Measurements from ENCODE around the gene SLCO4A1. TPM values are rescaled to one million over a fixed set of nuclear protein-coding genes. Genes with fewer than 3 reads are reported as not detected.

The SLCO4A1 gene
- total and polyA plus RNA-seq, 5 donors: 4.1 to 15.5 (median 5.9) TPM

GRCh38 chr20:62599216-62600110 is 42.8 kb upstream of the SLCO4A1 start:
- H3K9me3 ChIP-seq (ENCODE audit: control insufficient read depth, low read length): no peaks in the 10 kb centered on the region
- H3K4me1 ChIP-seq (ENCODE audit: control insufficient read depth, insufficient read depth, low read length): no peaks in the 10 kb centered on the region
- DNase-seq: peak in 2 of 3 donors; percentile 28 to 33
- intact Hi-C loops (cut with DNase I): no loop called here
- no peaks in the 10 kb centered on the region for H3K27me3 ChIP-seq (ENCODE audit: control insufficient read depth, insufficient read depth)
- 83% methylated on average over 34 of the region's 34 CpGs for WGBS
- no peak overlapping the region for H3K4me3 ChIP-seq (ENCODE audit: low read length)
- no peak overlapping the region for H3K27ac ChIP-seq (ENCODE audit: low read length)
- ATAC-seq: no peak

GRCh38 chr20:62601172-62601571 is 41.1 kb upstream of the SLCO4A1 start:
- no peaks in the 10 kb centered on the region for H3K9me3 ChIP-seq (ENCODE audit: control insufficient read depth, low read length)
- H3K4me3 ChIP-seq (ENCODE audit: low read length): no peak overlapping the region
- H3K4me1 ChIP-seq (ENCODE audit: control insufficient read depth, insufficient read depth, low read length): no peaks in the 10 kb centered on the region
- H3K27ac ChIP-seq (ENCODE audit: low read length): no peak overlapping the region
- no peaks in the 10 kb centered on the region for H3K27me3 ChIP-seq (ENCODE audit: control insufficient read depth, insufficient read depth)
- intact Hi-C loops (cut with DNase I): no loop called here
- WGBS: 79% methylated on average over 6 of the region's 6 CpGs
- no peak for ATAC-seq
- DNase-seq: no peak

GRCh38 chr20:62601714-62602113 is 40.6 kb upstream of the SLCO4A1 start:
- no peak for ATAC-seq
- Histone ChIP-seq H3K27me3 (ENCODE audit: control insufficient read depth, insufficient read depth) (no peaks in the 10 kb centered on the region), H3K9me3 (ENCODE audit: control insufficient read depth, low read length) (no peaks in the 10 kb centered on the region), H3K4me3 (ENCODE audit: low read length) (no peak overlapping the region), H3K4me1 (ENCODE audit: control insufficient read depth, insufficient read depth, low read length) (no peaks in the 10 kb centered on the region), H3K27ac (ENCODE audit: low read length) (no peak overlapping the region)
- intact Hi-C loops (cut with DNase I): no loop called here
- peak in 1 of 3 donors; percentile 2 for DNase-seq
- WGBS: 34% methylated on average over 3 of the region's 3 CpGs

DNA sequence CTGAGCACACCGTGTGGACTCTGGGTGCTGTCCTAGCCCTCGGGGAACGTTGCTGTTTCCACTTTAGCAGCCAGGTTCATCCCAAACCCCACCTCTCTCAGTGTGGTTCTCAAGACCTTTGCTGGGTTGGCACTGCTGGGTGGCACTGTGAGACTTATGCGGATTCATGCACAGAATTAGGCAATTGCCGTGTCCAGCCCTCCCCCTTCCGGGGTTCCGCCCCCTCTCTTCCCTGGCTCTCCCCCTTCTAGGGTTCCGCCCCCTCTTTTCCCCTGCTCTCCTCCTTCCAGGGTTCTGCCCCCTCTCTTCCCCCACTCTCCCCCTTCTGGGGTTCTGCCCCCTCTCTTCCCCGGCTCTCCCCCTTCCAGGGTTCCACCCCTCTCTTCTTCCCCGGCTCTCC is 39.8 kb upstream of the SLCO4A1 start:
- no peak overlapping the region for H3K4me3 ChIP-seq (ENCODE audit: low read length)
- DNase-seq: peak in 2 of 3 donors; percentile 67 to 74
- H3K27ac ChIP-seq (ENCODE audit: low read length): no peak overlapping the region
- WGBS: 67% methylated on average over 10 of the region's 10 CpGs
- ATAC-seq: peak in 1 of 2 donors; percentile 27
- no peaks in the 10 kb centered on the region for H3K9me3 ChIP-seq (ENCODE audit: control insufficient read depth, low read length)
- H3K4me1 ChIP-seq (ENCODE audit: control insufficient read depth, insufficient read depth, low read length): no peaks in the 10 kb centered on the region
- H3K27me3 ChIP-seq (ENCODE audit: control insufficient read depth, insufficient read depth): no peaks in the 10 kb centered on the region
- intact Hi-C loops (cut with DNase I): no loop called here

DNA sequence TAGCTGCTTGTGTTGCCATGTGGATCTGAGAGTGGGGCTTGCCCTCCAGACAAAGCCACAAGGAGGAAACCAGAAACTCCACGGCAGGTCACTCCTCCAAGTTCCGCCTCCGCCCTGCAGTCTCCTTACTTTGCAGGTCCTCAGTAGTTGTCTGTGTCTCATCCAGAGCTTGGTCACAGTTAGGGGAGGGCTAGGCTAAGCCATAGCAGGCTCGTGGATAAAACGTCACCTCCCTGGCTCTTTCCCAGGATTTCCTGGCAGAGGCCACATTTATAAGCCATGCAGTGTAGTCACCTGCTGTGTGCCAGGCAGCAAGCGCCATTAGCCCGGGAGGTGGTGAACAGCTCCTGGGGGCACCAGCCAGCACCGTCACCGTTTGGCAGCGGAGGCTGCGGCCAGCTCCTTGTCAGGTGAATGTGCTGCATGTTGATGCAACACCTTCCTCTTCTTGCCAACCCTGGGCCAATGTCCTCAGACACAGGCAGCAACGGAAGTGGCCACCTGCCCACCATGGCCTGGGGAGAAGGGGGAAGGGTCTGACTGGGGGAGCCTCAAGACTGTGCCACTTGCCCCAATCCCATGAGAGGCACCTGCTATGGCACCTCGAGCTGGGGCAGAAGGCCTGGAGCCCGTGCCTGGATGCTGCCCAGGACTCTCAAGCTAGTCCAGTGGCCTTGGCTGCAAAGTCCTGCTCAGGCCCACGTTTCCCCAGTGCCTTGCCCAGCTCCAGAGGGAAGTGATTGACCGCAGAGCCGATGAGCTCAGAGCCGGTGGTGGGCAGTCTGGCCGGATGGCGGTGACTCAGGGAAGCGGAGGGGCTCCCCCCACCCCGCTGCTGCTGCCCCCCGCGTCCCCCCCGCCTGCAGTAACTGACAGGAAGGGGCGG is 39.0 kb upstream of the SLCO4A1 start:
- Histone ChIP-seq H3K4me1 (ENCODE audit: control insufficient read depth, insufficient read depth, low read length) (no peaks in the 10 kb centered on the region), H3K4me3 (ENCODE audit: low read length) (no peak overlapping the region), H3K27me3 (ENCODE audit: control insufficient read depth, insufficient read depth) (no peaks in the 10 kb centered on the region), H3K27ac (ENCODE audit: low read length) (no peak overlapping the region), H3K9me3 (ENCODE audit: control insufficient read depth, low read length) (no peaks in the 10 kb centered on the region)
- WGBS: 41% methylated on average over 26 of the region's 26 CpGs
- peak; percentile 56 to 80 for ATAC-seq
- peak; percentile 67 to 83 (median 83) for DNase-seq
- intact Hi-C loops (cut with DNase I): no loop called here

DNA sequence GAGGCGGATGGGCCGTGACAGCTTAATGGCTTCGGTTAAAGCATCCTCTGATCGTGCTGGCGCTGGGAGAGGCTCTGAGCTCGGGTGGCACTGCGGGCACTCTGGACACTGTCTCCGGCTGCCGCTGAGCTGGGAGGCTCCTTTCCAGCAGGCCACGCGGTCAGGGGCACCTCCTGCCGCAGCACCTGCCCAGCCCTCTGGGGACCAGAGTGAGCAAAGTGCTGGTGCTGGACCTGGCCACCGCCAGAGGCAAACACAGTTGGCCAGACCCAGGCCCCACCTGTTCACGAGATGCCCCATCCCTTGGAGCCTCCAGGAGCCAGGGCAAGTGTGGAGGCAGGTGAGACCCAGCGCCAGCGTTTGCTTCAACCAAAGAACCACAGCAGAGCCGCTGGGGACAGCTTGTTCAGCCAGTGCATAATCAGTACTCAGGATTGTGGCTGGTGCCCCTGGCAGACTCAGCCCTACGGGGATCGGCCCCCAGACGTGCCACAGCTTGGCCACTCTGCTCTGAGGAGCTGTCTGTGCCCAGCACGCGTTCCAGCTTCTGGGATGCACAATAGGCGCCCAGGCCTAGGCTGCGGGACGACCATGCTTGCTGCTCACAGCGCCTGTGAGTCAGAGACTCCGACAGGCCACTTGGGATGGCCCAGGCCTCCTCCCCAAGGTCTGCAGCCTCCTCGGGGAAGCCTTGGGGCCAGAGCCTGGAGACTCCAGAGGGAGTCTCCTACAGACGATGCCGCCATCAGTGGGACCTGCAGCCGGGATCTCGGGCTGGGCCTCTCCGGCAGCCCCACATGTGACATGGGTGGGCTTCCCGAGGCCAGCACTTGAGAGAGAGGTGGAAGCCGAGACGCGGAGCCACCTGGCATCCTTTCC is 38.2 kb upstream of the SLCO4A1 start:
- Histone ChIP-seq H3K27me3 (ENCODE audit: control insufficient read depth, insufficient read depth) (no peaks in the 10 kb centered on the region), H3K9me3 (ENCODE audit: control insufficient read depth, low read length) (no peaks in the 10 kb centered on the region), H3K4me1 (ENCODE audit: control insufficient read depth, insufficient read depth, low read length) (no peaks in the 10 kb centered on the region), H3K27ac (ENCODE audit: low read length) (no peak overlapping the region), H3K4me3 (ENCODE audit: low read length) (no peak overlapping the region)
- DNase-seq (peak in 2 of 3 donors; percentile 36 to 37), ATAC-seq (no peak)
- 74% methylated on average over 37 of the region's 37 CpGs for WGBS
- intact Hi-C loops (cut with DNase I): no loop called here

GRCh38 chr20:62604796-62605195 is 37.5 kb upstream of the SLCO4A1 start:
- H3K27me3 ChIP-seq (ENCODE audit: control insufficient read depth, insufficient read depth): no peaks in the 10 kb centered on the region
- H3K27ac ChIP-seq (ENCODE audit: low read length): no peak overlapping the region
- no peaks in the 10 kb centered on the region for H3K9me3 ChIP-seq (ENCODE audit: control insufficient read depth, low read length)
- ATAC-seq: no peak
- no peak overlapping the region for H3K4me3 ChIP-seq (ENCODE audit: low read length)
- DNase-seq: peak in 1 of 3 donors; percentile 42
- no peaks in the 10 kb centered on the region for H3K4me1 ChIP-seq (ENCODE audit: control insufficient read depth, insufficient read depth, low read length)
- intact Hi-C loops (cut with DNase I): no loop called here
- WGBS: 71% methylated on average over 9 of the region's 9 CpGs

DNA sequence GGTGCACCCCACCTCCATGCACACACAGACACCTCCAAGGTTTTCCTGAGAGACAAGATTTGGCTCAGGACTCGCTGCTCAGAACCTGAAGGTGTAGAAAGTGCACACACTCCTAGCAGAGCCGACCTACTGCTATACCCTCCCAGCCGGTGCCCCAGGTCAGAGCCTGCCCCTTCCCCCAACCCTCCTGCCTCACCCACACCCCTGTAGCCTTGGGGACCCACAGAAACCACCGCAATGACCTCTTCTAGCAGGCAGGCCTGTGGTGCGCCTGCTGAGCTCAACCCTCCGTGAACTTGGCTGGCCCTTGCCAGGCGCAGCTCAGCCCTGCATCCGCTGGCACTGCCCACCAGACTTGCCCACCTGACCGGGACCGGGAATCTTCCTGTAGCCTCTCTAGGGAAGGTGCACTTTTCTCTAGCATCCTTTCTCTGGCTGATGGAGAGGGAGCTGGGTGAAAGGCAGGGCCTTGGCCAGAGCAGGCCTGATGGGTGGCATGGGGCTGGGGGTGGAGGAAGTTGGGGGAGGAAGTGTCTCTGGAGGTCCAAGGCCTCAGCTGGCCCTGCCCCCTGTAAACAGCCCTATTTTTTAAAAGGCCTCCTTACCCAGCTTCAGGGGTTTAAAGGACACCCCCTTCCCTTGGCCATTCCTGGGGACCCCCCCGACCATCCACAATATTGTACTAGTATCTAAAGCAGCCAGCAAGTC is 36.9 kb upstream of the SLCO4A1 start:
- DNase-seq (peak in 2 of 3 donors; percentile 25 to 33), ATAC-seq (no peak)
- no peak overlapping the region for H3K4me3 ChIP-seq (ENCODE audit: low read length)
- no peaks in the 10 kb centered on the region for H3K27me3 ChIP-seq (ENCODE audit: control insufficient read depth, insufficient read depth)
- intact Hi-C loops (cut with DNase I): no loop called here
- H3K9me3 ChIP-seq (ENCODE audit: control insufficient read depth, low read length): no peaks in the 10 kb centered on the region
- H3K4me1 ChIP-seq (ENCODE audit: control insufficient read depth, insufficient read depth, low read length): no peaks in the 10 kb centered on the region
- no peak overlapping the region for H3K27ac ChIP-seq (ENCODE audit: low read length)
- 86% methylated on average over 11 of the region's 11 CpGs for WGBS

DNA sequence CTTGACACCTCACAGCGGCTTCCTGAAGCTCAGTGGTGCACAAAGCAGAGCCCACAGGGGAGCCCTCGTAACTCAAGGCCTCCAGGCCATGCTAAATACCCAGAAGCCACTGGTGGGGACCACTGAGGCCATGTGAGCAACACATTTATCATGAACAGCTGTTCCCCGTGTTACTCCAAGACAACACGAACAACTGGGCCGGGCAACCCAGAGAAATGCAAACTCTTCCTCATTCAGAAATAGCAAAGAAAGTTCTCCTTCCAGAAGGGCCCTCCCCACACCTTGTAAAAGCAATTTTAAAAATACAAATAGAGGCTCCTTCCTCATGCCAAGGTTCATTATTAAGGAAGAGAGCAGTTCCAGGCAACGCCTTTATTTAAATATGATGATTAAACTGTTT is 36.3 kb upstream of the SLCO4A1 start:
- 52% methylated on average over 6 of the region's 6 CpGs for WGBS

More for the DNA sequence above, 36.3 kb upstream of the SLCO4A1 start:
- intact Hi-C loops (cut with DNase I): no loop called here
- H3K4me3 ChIP-seq (ENCODE audit: low read length): no peak overlapping the region
- H3K9me3 ChIP-seq (ENCODE audit: control insufficient read depth, low read length): no peaks in the 10 kb centered on the region
- ATAC-seq: no peak
- no peak overlapping the region for H3K27ac ChIP-seq (ENCODE audit: low read length)
- DNase-seq: peak in 1 of 3 donors; percentile 50
- no peaks in the 10 kb centered on the region for H3K4me1 ChIP-seq (ENCODE audit: control insufficient read depth, insufficient read depth, low read length)
- H3K27me3 ChIP-seq (ENCODE audit: control insufficient read depth, insufficient read depth): no peaks in the 10 kb centered on the region
